B cell (primary cell): ENCODE data around the gene ZNF662.

Source experiments
- CTCF ChIP-seq: fragments of 200-600 bp; IDR thresholded peaks from one replicate; pipeline ENCODE4 v1.8.0; 2022; ENCODE audit warnings: antibody characterized with exemption, mild to moderate bottlenecking
- EZH2 ChIP-seq: IDR thresholded peaks from 2 replicates; pipeline ENCODE4 v1.6.1; 2012; ENCODE audit warnings: borderline replicate concordance, low read depth, mild to moderate bottlenecking, moderate library complexity, low read length; ENCODE audit not compliant: insufficient read depth, poor library complexity, severe bottlenecking

DNA sequence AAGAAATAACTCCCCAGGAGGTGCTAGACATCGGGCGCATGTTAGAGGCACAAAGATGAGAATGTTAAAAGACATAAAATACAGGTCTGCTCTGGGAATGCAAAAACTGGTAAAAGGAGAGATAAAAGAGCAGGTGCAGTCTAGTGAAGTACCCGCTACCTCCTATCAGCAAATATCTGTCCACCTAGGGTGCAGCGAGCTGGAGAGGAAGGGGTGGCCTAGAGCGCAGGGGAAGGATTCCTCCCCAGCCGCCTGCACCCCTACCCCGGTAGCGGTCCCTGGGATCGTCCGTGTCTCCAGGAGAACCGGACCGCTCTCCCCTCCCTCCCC is 237 bp upstream of the ZNF662 start:
- TF ChIP-seq CTCF (no peak), EZH2 (no peak)
